ENCODE data around the gene SLC16A13. TPM values are rescaled to one million over a fixed set of nuclear protein-coding genes. Genes with fewer than 3 reads are reported as not detected.

Gene SLC16A13
- polyA plus RNA-seq, 3 donors from 2014 or later, result 0.49 to 2.6 (median 2.1) TPM

- peaks cover 0 to 5% (median 4%) of the 10 kb centered on the region in 3 donors for H3K36me3 Mint-ChIP-seq
- H3K4me3 Mint-ChIP-seq, result peak overlapping the region; percentile 56 to 97 (median 59)
- peaks cover 73 to 76% of the 10 kb centered on the region in 2 donors for H3K4me1 Mint-ChIP-seq
- H3K9me3 Mint-ChIP-seq, result no peaks in the 10 kb centered on the region
- peaks cover 16 to 38% (median 23%) of the 10 kb centered on the region in 3 donors for H3K27me3 Mint-ChIP-seq (ENCODE audit: low read depth in 3 of 3)
- no peak for DNase-seq
- peak overlapping the region; percentile 69 to 100 (median 89) for H3K27ac Mint-ChIP-seq
Observed at GRCh38 chr17:7016886-7017826, 18.7 kb upstream of the SLC16A13 start.

- Mint-ChIP-seq H3K36me3 (peaks cover 0 to 5% (median 4%) of the 10 kb centered on the region in 3 donors), H3K27ac (peak overlapping the region; percentile 69 to 100 (median 88)), H3K27me3 (ENCODE audit: low read depth in 3 of 3) (peaks cover 16 to 37% (median 18%) of the 10 kb centered on the region in 3 donors), H3K9me3 (no peaks in the 10 kb centered on the region), H3K4me3 (peak overlapping the region; percentile 56 to 75 (median 59)), H3K4me1 (peaks cover 74 to 79% of the 10 kb centered on the region in 2 donors)
- DNase-seq, result peak; percentile 39 to 52 (median 45)
Observed at GRCh38 chr17:7017827-7018200, 18.0 kb upstream of the SLC16A13 start.

- Mint-ChIP-seq H3K36me3 (peaks cover 0 to 5% (median 4%) of the 10 kb centered on the region in 3 donors), H3K27me3 (ENCODE audit: low read depth in 3 of 3) (peaks cover 17 to 37% (median 20%) of the 10 kb centered on the region in 3 donors), H3K9me3 (no peaks in the 10 kb centered on the region), H3K4me1 (peaks cover 74 to 79% of the 10 kb centered on the region in 2 donors), H3K4me3 (peak overlapping the region in 4 of 5 donors; percentile 3 to 26 (median 14)), H3K27ac (peak overlapping the region in 3 of 6 donors; percentile 67 to 100 (median 87))
- DNase-seq, result no peak
Observed at GRCh38 chr17:7018331-7018964, 17.4 kb upstream of the SLC16A13 start.

- no peak overlapping the region for H3K27ac Mint-ChIP-seq
- H3K9me3 Mint-ChIP-seq, result no peaks in the 10 kb centered on the region
- no peak for DNase-seq
- peaks cover 16 to 35% (median 23%) of the 10 kb centered on the region in 3 donors for H3K27me3 Mint-ChIP-seq (ENCODE audit: low read depth in 3 of 3)
- no peak overlapping the region for H3K4me3 Mint-ChIP-seq
- H3K36me3 Mint-ChIP-seq, result peaks cover 0 to 5% (median 4%) of the 10 kb centered on the region in 3 donors
- peaks cover 74 to 79% of the 10 kb centered on the region in 2 donors for H3K4me1 Mint-ChIP-seq
Observed at GRCh38 chr17:7019367-7019766, 16.4 kb upstream of the SLC16A13 start.

- Mint-ChIP-seq H3K4me1 (peaks cover 77% of the 10 kb centered on the region in 2 donors), H3K36me3 (peaks cover 0 to 5% (median 4%) of the 10 kb centered on the region in 3 donors), H3K4me3 (no peak overlapping the region), H3K9me3 (no peaks in the 10 kb centered on the region), H3K27me3 (ENCODE audit: low read depth in 3 of 3) (peaks cover 14 to 33% (median 20%) of the 10 kb centered on the region in 3 donors), H3K27ac (peak overlapping the region in 2 of 6 donors; percentile 16 to 59)
- DNase-seq, result no peak
Observed at GRCh38 chr17:7019839-7020519, 15.8 kb upstream of the SLC16A13 start.

GRCh38 chr17:7020894-7021664 is 14.7 kb upstream of the SLC16A13 start:
- H3K4me1 Mint-ChIP-seq, result peaks cover 68 to 70% of the 10 kb centered on the region in 2 donors
- peaks cover 10 to 25% (median 12%) of the 10 kb centered on the region in 3 donors for H3K27me3 Mint-ChIP-seq (ENCODE audit: low read depth in 3 of 3)
- H3K27ac Mint-ChIP-seq, result peak overlapping the region in 5 of 6 donors; percentile 50 to 95 (median 73)
- H3K9me3 Mint-ChIP-seq, result no peaks in the 10 kb centered on the region
- H3K36me3 Mint-ChIP-seq, result peaks cover 0 to 5% (median 4%) of the 10 kb centered on the region in 3 donors
- no peak for DNase-seq
- H3K4me3 Mint-ChIP-seq, result peak overlapping the region; percentile 75 to 85 (median 83)

GRCh38 chr17:7021993-7022778 is 13.6 kb upstream of the SLC16A13 start:
- Mint-ChIP-seq H3K4me3 (peak overlapping the region; percentile 75 to 85 (median 83)), H3K27ac (peak overlapping the region in 5 of 6 donors; percentile 59 to 95 (median 91)), H3K27me3 (ENCODE audit: low read depth in 3 of 3) (peaks cover 10 to 25% (median 12%) of the 10 kb centered on the region in 3 donors), H3K4me1 (peaks cover 68 to 69% of the 10 kb centered on the region in 2 donors), H3K9me3 (no peaks in the 10 kb centered on the region), H3K36me3 (peaks cover 0 to 4% (median 4%) of the 10 kb centered on the region in 3 donors)
- DNase-seq, result peak; percentile 81 to 83 (median 83)

- Mint-ChIP-seq H3K27me3 (ENCODE audit: low read depth in 3 of 3) (peaks cover 10 to 22% (median 12%) of the 10 kb centered on the region in 3 donors), H3K9me3 (no peaks in the 10 kb centered on the region), H3K4me1 (peaks cover 68 to 69% of the 10 kb centered on the region in 2 donors), H3K36me3 (no peaks in the 10 kb centered on the region), H3K27ac (peak within 1 kb of the TSS; percentile 74 to 95 (median 91)), H3K4me3 (peak within 1 kb of the TSS; percentile 75 to 85 (median 83))
- DNase-seq, result no peak
Observed at GRCh38 chr17:7022781-7023571, 12.8 kb upstream of the SLC16A13 start, which contains the start of gene BCL6B. Gene BCL6B, plus strand, starts transcription at chr17:7023050. Its CDS starts 622 bp downstream, at chr17:7023672.

GRCh38 chr17:7023576-7024401 is 12.0 kb upstream of the SLC16A13 start:
- Mint-ChIP-seq H3K4me1 (peaks cover 69 to 74% of the 10 kb centered on the region in 2 donors), H3K27me3 (ENCODE audit: low read depth in 3 of 3) (peaks cover 10 to 18% (median 12%) of the 10 kb centered on the region in 3 donors), H3K4me3 (peak overlapping the region; percentile 75 to 85 (median 83)), H3K9me3 (no peaks in the 10 kb centered on the region), H3K27ac (peak overlapping the region; percentile 74 to 95 (median 91)), H3K36me3 (no peaks in the 10 kb centered on the region)
- peak; percentile 95 for DNase-seq

GRCh38 chr17:7024402-7024785 is 11.4 kb upstream of the SLC16A13 start:
- Mint-ChIP-seq H3K9me3 (no peaks in the 10 kb centered on the region), H3K27me3 (ENCODE audit: low read depth in 3 of 3) (peaks cover 10 to 18% (median 12%) of the 10 kb centered on the region in 3 donors), H3K27ac (peak overlapping the region in 4 of 6 donors; percentile 34 to 95 (median 92)), H3K36me3 (no peaks in the 10 kb centered on the region), H3K4me1 (peaks cover 72 to 80% of the 10 kb centered on the region in 2 donors), H3K4me3 (no peak overlapping the region)
- DNase-seq, result no peak

- Mint-ChIP-seq H3K4me1 (peaks cover 78 to 88% of the 10 kb centered on the region in 2 donors), H3K27ac (peak overlapping the region in 2 of 6 donors; percentile 16 to 17), H3K27me3 (ENCODE audit: low read depth in 3 of 3) (peaks cover 10 to 18% (median 12%) of the 10 kb centered on the region in 3 donors), H3K4me3 (no peak overlapping the region), H3K36me3 (no peaks in the 10 kb centered on the region), H3K9me3 (no peaks in the 10 kb centered on the region)
- DNase-seq, result no peak
Observed at GRCh38 chr17:7025245-7025644, 10.6 kb upstream of the SLC16A13 start.
